GM12878 (cell line): ENCODE results near the gene PLCG2. TPM values are rescaled to one million over a fixed set of nuclear protein-coding genes. Genes with fewer than 3 reads are reported as not detected.

Experiments used
- ATAC-seq: fragments of 200-7000 bp; cut with Tn5 transposase; 3 replicates; pipeline ENCODE4 v1.9.1; 2020; ENCODE audit warnings: mild to moderate bottlenecking, moderate library complexity
- BruUV-seq: library from RNA; stranded (reverse); fragments of 400-500 nt; replicated peaks from 2 replicates; lab custom pipeline; 2021; lab: Mats Ljungman, UMichigan
- CTCF ChIA-PET: fragments of 300-600 bp; sonication (Branson Sonifier 250); formaldehyde crosslinking; extraction: SDS; loops from one replicate; lab custom pipeline; 2021; ENCODE audit warnings: inconsistent platforms; lab: Yijun Ruan, JAX
- POLR2A ChIA-PET: fragments of 350-600 bp; formaldehyde crosslinking; extraction: SDS; loops from one replicate; lab custom pipeline; 2021; ENCODE audit warnings: inconsistent platforms; lab: Charles Lee
- RAD21 ChIA-PET: fragments of 300-600 bp; sonication (Branson Sonifier 250); formaldehyde crosslinking; loops from one replicate; lab custom pipeline; 2023; ENCODE audit warnings: antibody characterized with exemption; ENCODE audit not compliant: unreplicated experiment; lab: Charles Lee
- SMC1A ChIA-PET: fragments of 300-600 bp; sonication (Branson Sonifier 250); formaldehyde crosslinking; loops from one replicate; lab custom pipeline; 2023; ENCODE audit not compliant: unreplicated experiment, uncharacterized antibody; lab: Charles Lee
- DNase-seq: peaks from one replicate; pipeline ENCODE4 v3.0.0-alpha.2; 2011; ENCODE audit warnings: low read depth, low spot score
- FAIRE-seq: peaks from 3 replicates; lab custom pipeline; 2011; peaks lifted over from hg19 to GRCh38; lab: Jason Lieb, UNC
- H2AFZ ChIP-seq: 2 replicates; pipeline ENCODE4 v1.6.0; 2011; ENCODE audit warnings: low read depth, low read length, control low read depth; ENCODE audit not compliant: control insufficient read depth
- H3K27ac ChIP-seq: 2 replicates; pipeline ENCODE4 v1.5.1; 2011; ENCODE audit warnings: control low read depth; ENCODE audit not compliant: control insufficient read depth, insufficient read depth
- H3K27me3 ChIP-seq, 2 experiments: replicated peaks in 1 of 2; 2 replicates each; pipeline versions ENCODE4 v1.6.0 to v1.6.1; 2011; ENCODE audit warnings: low read length in 1 of 2; ENCODE audit not compliant: control insufficient read depth in 2 of 2, insufficient read depth in 2 of 2
- H3K36me3 ChIP-seq, 2 experiments: 2 replicates each; pipeline ENCODE4 v1.5.1; 2011; ENCODE audit warnings: low read length in 1 of 2; ENCODE audit not compliant: control insufficient read depth in 2 of 2, insufficient read depth in 2 of 2
- H3K4me1 ChIP-seq: 2 replicates; pipeline ENCODE4 v1.6.1; 2011; ENCODE audit warnings: mild to moderate bottlenecking, low read length, moderate library complexity, mixed read lengths; ENCODE audit not compliant: control insufficient read depth, insufficient read depth
- H3K4me2 ChIP-seq: 2 replicates; pipeline ENCODE4 v1.6.0; 2011; ENCODE audit warnings: control low read depth; ENCODE audit not compliant: control insufficient read depth, insufficient read depth
- H3K4me3 ChIP-seq: fragments of 200-600 bp; sonication (generic); 2 replicates; pipeline ENCODE4 v1.5.1; 2016
- H3K79me2 ChIP-seq: 2 replicates; pipeline ENCODE4 v1.6.0; 2011; ENCODE audit warnings: low read length; ENCODE audit not compliant: control insufficient read depth, insufficient read depth
- H3K9ac ChIP-seq: 2 replicates; pipeline ENCODE4 v1.8.0; 2011; ENCODE audit warnings: low read length, control low read depth, mixed read lengths; ENCODE audit not compliant: control insufficient read depth, insufficient read depth
- H3K9me3 ChIP-seq: replicated peaks from 3 replicates; pipeline ENCODE4 v1.5.1; 2011; ENCODE audit warnings: mild to moderate bottlenecking, low read length; ENCODE audit not compliant: control insufficient read depth, insufficient read depth
- H4K20me1 ChIP-seq: 2 replicates; pipeline ENCODE4 v1.6.0; 2011; ENCODE audit not compliant: control insufficient read depth, insufficient read depth
- EP300 ChIP-seq, 2 experiments: fragments of 150-350 bp in 1 of 2; IDR thresholded peaks; 2 replicates each; pipeline ENCODE4 v1.6.1; 2011 to 2012; ENCODE audit warnings: low read depth in 2 of 2, low read length in 2 of 2, borderline replicate concordance in 1 of 2, improper control_type of control experiment in 1 of 2, inconsistent platforms in 1 of 2; ENCODE audit not compliant: control insufficient read depth in 1 of 2
- MEF2A ChIP-seq: IDR thresholded peaks from 2 replicates; pipeline ENCODE4 v1.6.1; 2011; ENCODE audit warnings: low read depth, mild to moderate bottlenecking, low read length, moderate library complexity; ENCODE audit not compliant: insufficient read depth
- RAD51 ChIP-seq: fragments of 450-650 bp; IDR thresholded peaks from 2 replicates; pipeline ENCODE4 v1.6.1; 2016; ENCODE audit warnings: moderate library complexity, mild to moderate bottlenecking, inconsistent platforms
- SIX5 ChIP-seq: IDR thresholded peaks from 2 replicates; pipeline ENCODE4 v1.6.1; 2011; ENCODE audit warnings: mild to moderate bottlenecking, low read depth, low read length, moderate library complexity; ENCODE audit not compliant: severe bottlenecking
- WGBS: methylation state at CpG from one replicate; pipeline ENCODE4 v1.1.6; 2016; ENCODE audit warnings: low lambda C conversion rate; ENCODE audit not compliant: insufficient replicate concordance, insufficient coverage; ENCODE audit errors: missing lambda C conversion rate; 5-methylcytosine and 5-hydroxymethylcytosine counted together
- in situ Hi-C: fragments of 300-500 bp; cut with MboI; formaldehyde crosslinking; loops from 9 replicates; pipeline ENCODE4 v1.14.3; 2018; ENCODE audit warnings: mixed read lengths
- intact Hi-C: fragments of 100-400 bp; cut with micrococcal nuclease; formaldehyde crosslinking; loops from one replicate; pipeline ENCODE4 v1.14.2; 2022; ENCODE audit not compliant: unreplicated experiment
- polyA plus RNA-seq, 11 experiments: library from polyadenylated mRNA; depleted of rRNA in 4 of 11; unstranded in 6 of 11; stranded (reverse) in 5 of 11; fragments of >200 nt; fragmentation: Nextera tagmentation in 4 of 11; fragmentation: Illumina TruSeq in 1 of 11; extraction: Ambion mirVana in 4 of 11; extraction: Trizol in 1 of 11; gene quantifications; 1 replicate in 1 of 11; 2 replicates in 10 of 11; pipeline versions ENCODE4 v1.2.1 to v1.2.3, GENCODE V29; 2011 to 2016; ENCODE audit warnings: inconsistent platforms in 2 of 11, missing spikeins in 2 of 11, low read depth in 1 of 11
- total RNA-seq, 4 experiments: library from RNA; depleted of rRNA in 3 of 4; stranded (reverse); fragments of >200 nt in 3 of 4; fragmentation: Illumina TruSeq in 1 of 4; extraction: Trizol in 1 of 4; gene quantifications; 2 replicates each; pipeline versions ENCODE4 v1.2.1 to v1.2.3, GENCODE V29; 2013 to 2021
- TF ChIP-seq, protein P1 (sequence below): fragments of 450-650 bp; IDR thresholded peaks from 2 replicates; pipeline ENCODE4 v1.6.1; 2017; ENCODE audit warnings: mild to moderate bottlenecking

The PLCG2 gene
- total and polyA plus RNA-seq, 10 of the 15 experiments (the other 5 are each of a cell fraction or from before 2014, with no cell fraction given) = 47.6 to 256 (median 149) TPM

DNA sequence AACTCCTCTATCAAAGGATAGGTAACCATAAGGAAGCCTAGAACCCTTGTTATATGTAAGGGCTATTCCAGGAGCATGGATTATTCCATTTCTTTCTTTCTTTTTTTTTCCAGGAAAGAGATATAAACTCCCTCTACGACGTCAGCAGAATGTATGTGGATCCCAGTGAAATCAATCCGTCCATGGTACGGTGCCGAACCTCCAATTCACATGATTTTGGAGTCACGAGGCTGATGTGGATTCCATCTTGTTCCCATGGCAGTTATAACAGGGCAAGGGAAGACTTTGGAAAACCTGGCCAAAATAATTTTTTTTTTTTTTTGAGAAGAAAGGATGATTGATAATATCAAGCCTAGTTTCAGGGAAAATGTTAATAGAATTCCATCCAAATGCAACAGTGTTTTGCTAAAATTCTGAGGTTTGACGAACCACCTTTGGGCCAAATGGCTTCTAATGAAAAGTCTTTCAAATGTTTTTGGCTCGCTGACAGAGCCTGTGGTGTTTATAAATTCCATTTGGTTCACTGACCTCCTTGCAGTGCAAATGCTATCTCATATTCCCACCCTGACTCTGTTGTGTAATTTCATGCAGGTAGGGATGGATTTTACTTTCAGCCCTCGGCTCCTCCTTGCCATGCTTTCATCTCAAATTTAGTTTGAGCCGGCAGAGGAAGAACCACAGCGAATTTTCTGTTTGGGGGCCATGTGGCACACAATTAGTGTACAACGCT lies 142.2 kb downstream of the PLCG2 start:
- no peak for FAIRE-seq
- peaks cover 32 to 62% of the 10 kb centered on the region in 2 experiments for H3K36me3 ChIP-seq
- no peak for DNase-seq
- no peak for ATAC-seq
- H3K27me3 ChIP-seq = no peaks in the 10 kb centered on the region
- no TSS peak for BruUV-seq
- H3K9ac ChIP-seq = no peak overlapping the region
- H2AFZ ChIP-seq = no peak overlapping the region
- TF ChIP-seq, protein P1, sequence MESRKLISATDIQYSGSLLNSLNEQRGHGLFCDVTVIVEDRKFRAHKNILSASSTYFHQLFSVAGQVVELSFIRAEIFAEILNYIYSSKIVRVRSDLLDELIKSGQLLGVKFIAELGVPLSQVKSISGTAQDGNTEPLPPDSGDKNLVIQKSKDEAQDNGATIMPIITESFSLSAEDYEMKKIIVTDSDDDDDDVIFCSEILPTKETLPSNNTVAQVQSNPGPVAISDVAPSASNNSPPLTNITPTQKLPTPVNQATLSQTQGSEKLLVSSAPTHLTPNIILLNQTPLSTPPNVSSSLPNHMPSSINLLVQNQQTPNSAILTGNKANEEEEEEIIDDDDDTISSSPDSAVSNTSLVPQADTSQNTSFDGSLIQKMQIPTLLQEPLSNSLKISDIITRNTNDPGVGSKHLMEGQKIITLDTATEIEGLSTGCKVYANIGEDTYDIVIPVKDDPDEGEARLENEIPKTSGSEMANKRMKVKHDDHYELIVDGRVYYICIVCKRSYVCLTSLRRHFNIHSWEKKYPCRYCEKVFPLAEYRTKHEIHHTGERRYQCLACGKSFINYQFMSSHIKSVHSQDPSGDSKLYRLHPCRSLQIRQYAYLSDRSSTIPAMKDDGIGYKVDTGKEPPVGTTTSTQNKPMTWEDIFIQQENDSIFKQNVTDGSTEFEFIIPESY = no peak
- TF ChIP-seq RAD51 (no peak), EP300 (IDR thresholded peaks at IDR 0.05; ENCODE audit: borderline replicate concordance in 1 of 2, control insufficient read depth in 1 of 2, low read depth in 2 of 2, low read length in 2 of 2) (no peak), SIX5 (no peak), MEF2A (no peak)
- TF ChIP-seq, all 136 proteins: peak for 0
- no peak overlapping the region for H3K27ac ChIP-seq
- intact Hi-C loops (no loop called here), in situ Hi-C loops (no loop called here)
- no peaks in the 10 kb centered on the region; the same call in 2 of the 3 replicates for H3K9me3 ChIP-seq
- H3K4me2 ChIP-seq = no peak overlapping the region
- no peak overlapping the region for H3K4me3 ChIP-seq
- ChIA-PET SMC1A (interaction anchor here (1.6 kb wide), 1 partner anchor 30 kb away, joined by 3 read pairs; no protein-coding TSS in a partner anchor), POLR2A (no interaction called here), CTCF (no interaction called here), RAD21 (no interaction called here)
- no peaks in the 10 kb centered on the region for H4K20me1 ChIP-seq
- H3K79me2 ChIP-seq = no peaks in the 10 kb centered on the region
- WGBS = 78% methylated on average over 12 of the region's 12 CpGs
- no peaks in the 10 kb centered on the region for H3K4me1 ChIP-seq
